ENCODE measurements around the gene MTA1.

- TF ChIP-seq YY1 (IDR thresholded peaks at IDR 0.05; ENCODE audit: low read depth) = no peak
- no peak for TF ChIP-seq CTCF (IDR thresholded peaks at IDR 0.05)
- no peak for TF ChIP-seq TEAD4 (IDR thresholded peaks at IDR 0.05; ENCODE audit: borderline replicate concordance, insufficient read depth)
- TF ChIP-seq REST (IDR thresholded peaks at IDR 0.05; ENCODE audit: low read depth, low read length) = no peak
Measured at GRCh38 chr14:105495101-105495989, 75.7 kb downstream of the MTA1 start.
